ENCODE data around the gene EML6. TPM values are rescaled to one million over a fixed set of nuclear protein-coding genes. Genes with fewer than 3 reads are reported as not detected.
A peak's percentile ranks its signal among the peaks of the same experiment; 100 is the strongest.

Gene EML6
- total and polyA plus RNA-seq, 4 donors: 0.94 to 5.1 (median 2.0) TPM

DNA sequence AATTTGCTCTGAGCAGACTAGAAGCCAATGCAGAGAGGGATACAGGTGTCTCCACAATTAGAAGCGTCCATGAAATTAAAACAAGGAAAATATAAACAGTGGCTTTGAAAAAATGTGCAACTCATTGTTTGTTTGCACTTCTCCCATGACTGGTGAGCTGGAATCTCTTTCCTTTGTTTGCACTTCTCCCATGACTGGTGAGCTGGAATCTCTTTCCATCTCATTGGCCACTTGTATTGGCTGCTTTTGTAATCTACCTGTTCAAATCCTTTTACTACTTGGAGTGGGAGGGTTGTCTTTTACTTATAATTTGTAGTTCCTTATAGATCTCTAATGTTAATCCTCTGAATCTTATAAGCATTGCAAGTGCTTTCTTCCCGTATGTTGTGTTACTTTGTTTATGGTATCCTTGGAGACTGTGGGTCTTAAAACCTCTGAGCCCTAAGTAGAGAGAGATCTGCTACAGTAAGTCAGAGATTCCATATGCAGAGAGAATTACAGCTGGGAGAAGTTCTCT lies 232.7 kb downstream of the EML6 start:
- DNase-seq (peak in 1 of 3 donors; percentile 27), ATAC-seq (ENCODE audit: insufficient read depth, low FRiP score) (no peak)
- Histone ChIP-seq H3K4me3 (no peak overlapping the region), H3K27ac (ENCODE audit: low read depth in 1 of 2, low read length in 1 of 2) (no peak overlapping the region), H3K27me3 (ENCODE audit: control insufficient read depth in 3 of 3, insufficient read depth in 3 of 3, low read length in 2 of 3) (no peaks in the 10 kb centered on the region), H3K36me3 (ENCODE audit: control insufficient read depth in 4 of 4, insufficient read depth in 4 of 4, low read length in 4 of 4) (no peaks in the 10 kb centered on the region), H3K4me1 (ENCODE audit: control insufficient read depth in 5 of 5, insufficient read depth in 5 of 5, low read length in 5 of 5) (no peaks in the 10 kb centered on the region), H3K9ac (ENCODE audit: insufficient read depth in 1 of 2, low read length in 2 of 2) (no peak overlapping the region), H3K9me3 (ENCODE audit: control insufficient read depth in 4 of 4, insufficient read depth in 3 of 4, low read length in 3 of 4) (no peaks in the 10 kb centered on the region)
- WGBS, 2 donors: 59 to 83% methylated on average over 2 of the region's 2 CpGs
- TF ChIP-seq, protein P1, sequence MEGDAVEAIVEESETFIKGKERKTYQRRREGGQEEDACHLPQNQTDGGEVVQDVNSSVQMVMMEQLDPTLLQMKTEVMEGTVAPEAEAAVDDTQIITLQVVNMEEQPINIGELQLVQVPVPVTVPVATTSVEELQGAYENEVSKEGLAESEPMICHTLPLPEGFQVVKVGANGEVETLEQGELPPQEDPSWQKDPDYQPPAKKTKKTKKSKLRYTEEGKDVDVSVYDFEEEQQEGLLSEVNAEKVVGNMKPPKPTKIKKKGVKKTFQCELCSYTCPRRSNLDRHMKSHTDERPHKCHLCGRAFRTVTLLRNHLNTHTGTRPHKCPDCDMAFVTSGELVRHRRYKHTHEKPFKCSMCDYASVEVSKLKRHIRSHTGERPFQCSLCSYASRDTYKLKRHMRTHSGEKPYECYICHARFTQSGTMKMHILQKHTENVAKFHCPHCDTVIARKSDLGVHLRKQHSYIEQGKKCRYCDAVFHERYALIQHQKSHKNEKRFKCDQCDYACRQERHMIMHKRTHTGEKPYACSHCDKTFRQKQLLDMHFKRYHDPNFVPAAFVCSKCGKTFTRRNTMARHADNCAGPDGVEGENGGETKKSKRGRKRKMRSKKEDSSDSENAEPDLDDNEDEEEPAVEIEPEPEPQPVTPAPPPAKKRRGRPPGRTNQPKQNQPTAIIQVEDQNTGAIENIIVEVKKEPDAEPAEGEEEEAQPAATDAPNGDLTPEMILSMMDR (IDR thresholded peaks at IDR 0.05; ENCODE audit: control extremely low read depth, extremely low read depth): no peak

DNA sequence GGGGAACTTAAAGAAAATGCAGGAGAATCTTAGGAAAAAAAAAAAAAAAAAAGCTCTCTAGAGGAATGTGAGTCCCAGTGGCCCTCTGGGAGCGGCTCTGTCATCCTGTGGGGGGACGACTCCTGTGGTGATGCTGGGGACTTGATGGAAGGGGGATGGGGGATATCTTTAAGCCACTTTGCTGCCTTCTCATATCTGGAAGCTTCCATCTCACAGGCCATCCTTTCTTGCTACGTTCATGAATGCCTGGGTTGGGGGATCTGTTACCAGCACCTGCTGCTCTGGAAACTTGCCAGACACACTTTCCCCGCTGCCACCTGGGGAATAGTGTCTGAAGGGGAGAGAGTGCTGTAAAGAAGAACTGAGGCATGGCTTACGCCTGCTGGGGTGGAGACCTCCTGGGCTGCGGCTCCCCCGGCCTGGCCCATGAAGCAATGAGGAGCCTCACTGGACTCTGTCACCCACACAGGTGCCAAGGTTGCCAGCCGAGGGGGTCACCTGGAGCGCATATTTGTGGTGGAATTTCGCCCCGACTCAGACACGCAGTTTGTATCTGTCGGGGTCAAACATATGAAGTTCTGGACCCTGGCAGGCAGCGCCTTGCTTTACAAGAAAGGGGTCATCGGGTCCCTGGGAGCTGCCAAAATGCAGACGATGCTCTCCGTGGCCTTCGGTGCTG lies 234.0 kb downstream of the EML6 start:
- WGBS, 2 donors: 94 to 95% methylated on average over 18 of the region's 18 CpGs
- TF ChIP-seq, protein P1 (IDR thresholded peaks at IDR 0.05; ENCODE audit: control extremely low read depth, extremely low read depth): no peak
- Histone ChIP-seq H3K4me3 (no peak overlapping the region), H3K27me3 (ENCODE audit: control insufficient read depth in 3 of 3, insufficient read depth in 3 of 3, low read length in 2 of 3) (no peaks in the 10 kb centered on the region), H3K4me1 (ENCODE audit: control insufficient read depth in 5 of 5, insufficient read depth in 5 of 5, low read length in 5 of 5) (peaks cover 0 to under 1% (median 0%) of the 10 kb centered on the region in 5 donors), H3K36me3 (ENCODE audit: control insufficient read depth in 4 of 4, insufficient read depth in 4 of 4, low read length in 4 of 4) (no peaks in the 10 kb centered on the region), H3K9ac (ENCODE audit: insufficient read depth in 1 of 2, low read length in 2 of 2) (no peak overlapping the region), H3K9me3 (ENCODE audit: control insufficient read depth in 4 of 4, insufficient read depth in 3 of 4, low read length in 3 of 4) (no peaks in the 10 kb centered on the region), H3K27ac (ENCODE audit: low read depth in 1 of 2, low read length in 1 of 2) (no peak overlapping the region)
- ATAC-seq (ENCODE audit: insufficient read depth, low FRiP score) (no peak), DNase-seq (no peak)

DNA sequence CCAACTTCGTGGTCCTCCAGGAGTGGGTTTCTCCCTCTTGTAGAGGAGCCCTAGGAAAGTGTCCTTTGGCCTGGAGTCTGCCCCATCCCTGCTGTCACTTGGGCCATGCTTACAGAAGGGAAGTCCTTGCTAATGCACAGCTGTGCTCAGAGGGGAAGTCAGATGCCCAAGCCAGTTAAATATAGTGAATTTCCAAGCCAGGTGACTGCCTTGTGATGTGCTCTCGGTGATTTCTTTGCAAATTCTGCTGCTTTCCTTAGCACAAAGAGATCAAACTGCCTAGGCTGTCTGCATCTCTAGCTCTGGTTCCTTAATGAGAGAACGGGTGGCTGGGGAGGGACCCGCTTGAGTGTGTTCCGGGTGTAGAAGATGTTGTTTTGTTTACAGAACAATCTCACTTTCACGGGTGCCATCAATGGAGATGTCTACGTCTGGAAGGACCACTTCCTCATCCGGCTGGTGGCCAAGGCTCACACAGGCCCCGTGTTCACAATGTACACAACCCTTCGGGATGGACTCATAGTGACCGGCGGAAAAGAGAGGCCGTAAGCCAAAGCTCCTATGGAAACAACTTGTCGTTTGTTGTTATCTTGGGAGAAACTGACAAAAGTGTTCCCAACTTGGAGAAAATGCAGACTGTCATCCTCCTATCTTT lies 235.4 kb downstream of the EML6 start:
- ATAC-seq (ENCODE audit: insufficient read depth, low FRiP score): no peak

More for the DNA sequence above, 235.4 kb downstream of the EML6 start:
- H3K27ac ChIP-seq (ENCODE audit: low read depth in 1 of 2, low read length in 1 of 2): no peak overlapping the region
- no peaks in the 10 kb centered on the region for H3K9me3 ChIP-seq (ENCODE audit: control insufficient read depth in 4 of 4, insufficient read depth in 3 of 4, low read length in 3 of 4)
- H3K4me3 ChIP-seq: no peak overlapping the region
- H3K27me3 ChIP-seq (ENCODE audit: control insufficient read depth in 3 of 3, insufficient read depth in 3 of 3, low read length in 2 of 3): no peaks in the 10 kb centered on the region
- peaks cover 0 to 2% (median 0%) of the 10 kb centered on the region in 5 donors for H3K4me1 ChIP-seq (ENCODE audit: control insufficient read depth in 5 of 5, insufficient read depth in 5 of 5, low read length in 5 of 5)
- 73 to 84% methylated on average over 14 of the region's 14 CpGs for WGBS, 2 donors
- H3K9ac ChIP-seq (ENCODE audit: insufficient read depth in 1 of 2, low read length in 2 of 2): no peak overlapping the region
- no peaks in the 10 kb centered on the region for H3K36me3 ChIP-seq (ENCODE audit: control insufficient read depth in 4 of 4, insufficient read depth in 4 of 4, low read length in 4 of 4)
- no peak for DNase-seq
- TF ChIP-seq, protein P1 (IDR thresholded peaks at IDR 0.05; ENCODE audit: control extremely low read depth, extremely low read depth): no peak
